HepG2 (cell line): Measurements from ENCODE around the gene DNAJC8. TPM values are rescaled to one million over a fixed set of nuclear protein-coding genes. Genes with fewer than 3 reads are reported as not detected.
A peak's percentile ranks its signal among the peaks of the same experiment; 100 is the strongest.

Experiments used
- ATAC-seq: fragments of 200-7000 bp; cut with Tn5 transposase; 3 replicates; pipeline ENCODE4 v1.9.1; 2020; ENCODE audit warnings: mild to moderate bottlenecking, moderate library complexity
- BruUV-seq: library from RNA; stranded (reverse); fragments of 400-500 nt; replicated peaks from 2 replicates; lab custom pipeline; 2021; lab: Mats Ljungman, UMichigan
- CTCF ChIA-PET: fragments of 300-600 bp; formaldehyde crosslinking; extraction: SDS; loops from one replicate; lab custom pipeline; 2021; ENCODE audit warnings: low total read pairs, inconsistent platforms, low intra/inter-chr PET ratio; lab: Yijun Ruan, JAX
- POLR2A ChIA-PET: fragments of 350-600 bp; sonication (Branson Sonifier 250); formaldehyde crosslinking; loops from one replicate; lab custom pipeline; 2020; ENCODE audit warnings: antibody characterized with exemption, inconsistent platforms; lab: Yijun Ruan, JAX
- DNase-seq: peaks from one replicate; pipeline ENCODE4 v3.0.0-alpha.2; 2015; ENCODE audit warnings: low spot score
- FAIRE-seq: peaks from 3 replicates; lab custom pipeline; 2011; peaks lifted over from hg19 to GRCh38; lab: Jason Lieb, UNC
- H2AFZ ChIP-seq: one replicate; pipeline ENCODE4 v1.6.1; 2011; ENCODE audit warnings: low read length, inconsistent platforms
- H3K27ac ChIP-seq: fragments of 300-600 bp; 3 replicates; pipeline ENCODE4 v1.8.0; 2011; ENCODE audit warnings: mixed run types, mild to moderate bottlenecking, mixed read lengths, low read length, inconsistent platforms; ENCODE audit not compliant: insufficient read depth; ENCODE audit errors: extremely low read length
- H3K27me3 ChIP-seq, 2 experiments: fragments of 200-600 bp in 1 of 2; 2 replicates in 1 of 2; 3 replicates in 1 of 2; pipeline versions ENCODE4 v1.6.0 to v1.8.0; 2011; ENCODE audit warnings: low read length in 2 of 2, mild to moderate bottlenecking in 2 of 2, moderate library complexity in 2 of 2, inconsistent platforms in 1 of 2; ENCODE audit not compliant: insufficient read depth in 2 of 2, control insufficient read depth in 1 of 2
- H3K36me3 ChIP-seq, 2 experiments: fragments of 200-600 bp in 1 of 2; replicated peaks in 1 of 2; 2 replicates in 1 of 2; 3 replicates in 1 of 2; pipeline versions ENCODE4 v1.5.1 to v1.8.0; 2011; ENCODE audit warnings: low read length in 2 of 2, inconsistent platforms in 1 of 2; ENCODE audit not compliant: insufficient read depth in 2 of 2, control insufficient read depth in 1 of 2
- H3K4me1 ChIP-seq: 2 replicates; pipeline ENCODE4 v1.5.1; 2012; ENCODE audit warnings: low read length, inconsistent platforms; ENCODE audit not compliant: insufficient read depth
- H3K4me2 ChIP-seq: 2 replicates; pipeline ENCODE4 v1.6.0; 2011; ENCODE audit warnings: low read depth, low read length, inconsistent platforms
- H3K4me3 ChIP-seq, 3 experiments: fragments of 200-600 bp in 1 of 3; sonication (generic), shearing (Covaris generic) in 1 of 3; replicated peaks in 1 of 3; 2 replicates each; pipeline ENCODE4 v1.5.1; 2011 to 2016; ENCODE audit warnings: low read length in 3 of 3, inconsistent platforms in 2 of 3, low read depth in 2 of 3, mild to moderate bottlenecking in 2 of 3, control low read depth in 1 of 3, mixed read lengths in 1 of 3; ENCODE audit not compliant: insufficient read depth in 1 of 3
- H3K79me2 ChIP-seq: one replicate; pipeline ENCODE4 v1.6.1; 2011; ENCODE audit warnings: low read length, inconsistent platforms; ENCODE audit not compliant: insufficient read depth
- H3K9ac ChIP-seq: 2 replicates; pipeline ENCODE4 v1.6.0; 2011; ENCODE audit warnings: mild to moderate bottlenecking, low read depth, low read length, inconsistent platforms; ENCODE audit not compliant: insufficient read depth
- H3K9me3 ChIP-seq: 2 replicates; pipeline ENCODE4 v1.5.1; 2012; ENCODE audit warnings: mild to moderate bottlenecking, low read length
- H4K20me1 ChIP-seq: 2 replicates; pipeline ENCODE4 v1.6.0; 2011; ENCODE audit warnings: inconsistent platforms, mild to moderate bottlenecking, low read length, moderate library complexity; ENCODE audit not compliant: insufficient read depth
- ARID4A ChIP-seq: sonication (generic); formaldehyde crosslinking; IDR thresholded peaks from 2 replicates; pipeline ENCODE4 v1.5.0; 2020; ENCODE audit warnings: mild to moderate bottlenecking, missing genetic modification reagents, borderline replicate concordance
- CHD4 ChIP-seq: fragments of 200-600 bp; sonication (generic); IDR thresholded peaks from 2 replicates; pipeline ENCODE4 v1.7.0; 2017; ENCODE audit warnings: mild to moderate bottlenecking, low read length, borderline replicate concordance
- HOXA9 ChIP-seq: sonication (generic); formaldehyde crosslinking; IDR thresholded peaks from 2 replicates; pipeline ENCODE4 v1.8.1; 2022; ENCODE audit warnings: missing genetic modification reagents, mild to moderate bottlenecking, moderate library complexity, borderline replicate concordance
- MBNL3 ChIP-seq: fragments of 250-450 bp; sonication (Bioruptor Pico); conservative IDR thresholded peaks from 2 replicates; pipeline ENCODE4 v1.8.0; 2022; ENCODE audit warnings: mild to moderate bottlenecking, inconsistent platforms
- NCOA2 ChIP-seq: sonication (generic); formaldehyde crosslinking; IDR thresholded peaks from 2 replicates; pipeline ENCODE4 v1.8.0; 2022; ENCODE audit warnings: inconsistent platforms
- TBL1XR1 ChIP-seq: fragments of 150-350 bp; IDR thresholded peaks from 2 replicates; pipeline ENCODE4 v1.6.1; 2014; ENCODE audit warnings: borderline replicate concordance, low read length; ENCODE audit not compliant: partially characterized antibody
- ZBTB34 ChIP-seq: sonication (generic); formaldehyde crosslinking; IDR thresholded peaks from 2 replicates; pipeline ENCODE4 v1.8.0; 2022; ENCODE audit warnings: mild to moderate bottlenecking, missing genetic modification reagents
- ZNF589 ChIP-seq: sonication (generic); formaldehyde crosslinking; conservative IDR thresholded peaks from 2 replicates; pipeline ENCODE4 v1.8.0; 2022; ENCODE audit warnings: mild to moderate bottlenecking, moderate library complexity, missing genetic modification reagents
- ZNF629 ChIP-seq: sonication (generic); formaldehyde crosslinking; conservative IDR thresholded peaks from 2 replicates; pipeline ENCODE4 v1.5.0; 2020; ENCODE audit warnings: missing genetic modification reagents
- in situ Hi-C: cut with HindIII; loops from 2 replicates; pipeline ENCODE4 v1.10.0; 2017; ENCODE audit warnings: low pct_unique_long_range_greater_than_20kb; ENCODE audit not compliant: extremely low pct_ligation_motif_present
- intact Hi-C: fragments of 100-400 bp; cut with micrococcal nuclease; formaldehyde crosslinking; loops from one replicate; pipeline ENCODE4 v1.10.0; 2022; ENCODE audit not compliant: unreplicated experiment
- polyA plus RNA-seq, 8 experiments: library from polyadenylated mRNA; depleted of rRNA in 3 of 8; stranded (reverse) in 7 of 8; unstranded in 1 of 8; fragments of >200 nt; fragmentation: Illumina TruSeq in 4 of 8; extraction: Trizol in 4 of 8; gene quantifications; 2 replicates each; pipeline versions ENCODE4 v1.2.1 to v1.2.3, GENCODE V29; 2011 to 2016; ENCODE audit warnings: low read depth in 4 of 8, missing spikeins in 1 of 8, mixed read lengths in 1 of 8; ENCODE audit not compliant: insufficient read depth in 1 of 8
- total RNA-seq, 5 experiments: library from RNA; depleted of rRNA; stranded (reverse); fragments of >200 nt; fragmentation: Illumina TruSeq; extraction: Trizol; gene quantifications; 2 replicates each; pipeline ENCODE4 v1.2.3, GENCODE V29; 2016; ENCODE audit warnings: low read depth in 1 of 5
- TF ChIP-seq, protein P1 (sequence below): sonication (generic); formaldehyde crosslinking; IDR thresholded peaks from 2 replicates; pipeline ENCODE4 v1.4.0; 2020; ENCODE audit warnings: mild to moderate bottlenecking, low read depth, missing genetic modification reagents

Gene DNAJC8
- total and polyA plus RNA-seq, 2 of the 13 experiments (the other 11 are each of a cell fraction or from before 2014, with no cell fraction given), result 54.5 to 126 TPM

DNA sequence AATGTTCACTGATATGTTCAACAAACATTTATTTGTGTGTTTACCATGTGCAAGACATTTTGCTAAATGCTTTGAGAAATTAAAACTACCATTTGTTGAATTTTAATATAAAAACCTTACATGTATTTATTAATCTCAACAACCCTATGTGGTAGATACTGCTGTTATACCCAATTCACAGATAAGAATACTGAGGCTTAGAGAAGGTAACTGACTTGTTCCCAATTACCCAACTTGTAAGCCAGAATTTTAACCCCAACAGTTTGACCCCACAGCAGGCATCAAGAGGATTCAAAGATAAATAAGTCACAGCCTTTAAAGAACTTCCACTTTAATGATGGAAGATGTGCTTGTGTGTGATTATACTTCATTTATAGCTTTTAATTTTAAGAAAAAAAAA lies 3.7 kb downstream of the DNAJC8 start:
- no TSS peak for BruUV-seq
- ChIA-PET CTCF (no interaction called here), POLR2A (no interaction called here)
- Histone ChIP-seq H3K36me3 (peaks cover 2 to 42% of the 10 kb centered on the region in 2 experiments; a peak in 4 of 5 replicates), H2AFZ (no peak overlapping the region), H3K4me3 (no peak overlapping the region), H3K27ac (no peak overlapping the region), H3K9ac (no peak overlapping the region), H4K20me1 (no peaks in the 10 kb centered on the region), H3K79me2 (peaks cover 42% of the 10 kb centered on the region), H3K27me3 (no peaks in the 10 kb centered on the region; a peak in 1 of 5 replicates), H3K4me1 (peaks cover 23% of the 10 kb centered on the region), H3K4me2 (no peak overlapping the region), H3K9me3 (no peaks in the 10 kb centered on the region)
- no peak for ATAC-seq
- no peak for FAIRE-seq
- in situ Hi-C loops, result loop anchor here (25.0 kb wide), 1 partner anchor 358 kb away; the partner anchor contains the start of gene RAB42
- TF ChIP-seq NCOA2 (CRISPR knock-in tag), result no peak
- no peak for TF ChIP-seq ARID4A (CRISPR knock-in tag)
- no peak for TF ChIP-seq MBNL3 (CRISPR knock-in tag)
- TF ChIP-seq HOXA9 (CRISPR knock-in tag), result no peak
- TF ChIP-seq CHD4, result peak; percentile 27; the same call in 1 of the 2 replicates
- no peak for TF ChIP-seq TBL1XR1
- peak; percentile 83 for TF ChIP-seq ZNF629 (CRISPR knock-in tag)
- no peak for TF ChIP-seq ZNF589 (CRISPR knock-in tag)
- TF ChIP-seq, protein P1, sequence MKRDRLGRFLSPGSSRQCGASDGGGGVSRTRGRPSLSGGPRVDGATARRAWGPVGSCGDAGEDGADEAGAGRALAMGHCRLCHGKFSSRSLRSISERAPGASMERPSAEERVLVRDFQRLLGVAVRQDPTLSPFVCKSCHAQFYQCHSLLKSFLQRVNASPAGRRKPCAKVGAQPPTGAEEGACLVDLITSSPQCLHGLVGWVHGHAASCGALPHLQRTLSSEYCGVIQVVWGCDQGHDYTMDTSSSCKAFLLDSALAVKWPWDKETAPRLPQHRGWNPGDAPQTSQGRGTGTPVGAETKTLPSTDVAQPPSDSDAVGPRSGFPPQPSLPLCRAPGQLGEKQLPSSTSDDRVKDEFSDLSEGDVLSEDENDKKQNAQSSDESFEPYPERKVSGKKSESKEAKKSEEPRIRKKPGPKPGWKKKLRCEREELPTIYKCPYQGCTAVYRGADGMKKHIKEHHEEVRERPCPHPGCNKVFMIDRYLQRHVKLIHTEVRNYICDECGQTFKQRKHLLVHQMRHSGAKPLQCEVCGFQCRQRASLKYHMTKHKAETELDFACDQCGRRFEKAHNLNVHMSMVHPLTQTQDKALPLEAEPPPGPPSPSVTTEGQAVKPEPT (CRISPR knock-in tag), result no peak
- TF ChIP-seq ZBTB34 (CRISPR knock-in tag), result no peak
- DNase-seq, result no peak
- intact Hi-C loops, result no loop called here
